T-helper 2 cell treated with Interferon-gamma antibody and Interleukin-4, amounts not matched to agents 5 μg/mL and 100 μg/mL, for 36 hours (primary cell): Measurements from ENCODE around the gene NUP62.
A peak's percentile ranks its signal among the peaks of the same experiment; 100 is the strongest.

Experiments used
- DNase-seq: peaks from one replicate; pipeline ENCODE4 v3.0.0; 2021; ENCODE audit warnings: low spot score
- H3K27ac Mint-ChIP-seq: one replicate; pipeline ENCODE4 v1.8.0; 2021; ENCODE audit warnings: mild to moderate bottlenecking, mixed read lengths
- H3K27me3 Mint-ChIP-seq: one replicate; pipeline ENCODE4 v1.8.0; 2021; ENCODE audit warnings: low read depth, mixed read lengths
- H3K36me3 Mint-ChIP-seq: one replicate; pipeline ENCODE4 v1.8.0; 2021; ENCODE audit warnings: low read depth, mixed read lengths
- H3K4me1 Mint-ChIP-seq: one replicate; pipeline ENCODE4 v1.8.0; 2021; ENCODE audit warnings: low read depth, mixed read lengths
- H3K4me3 Mint-ChIP-seq: one replicate; pipeline ENCODE4 v1.8.0; 2022; ENCODE audit warnings: mild to moderate bottlenecking, moderate library complexity, mixed read lengths
- H3K9me3 Mint-ChIP-seq: one replicate; pipeline ENCODE4 v1.8.0; 2021; ENCODE audit warnings: mixed read lengths

Gene NUP62

GRCh38 chr19:49911381-49912145 lies 17.7 kb downstream of the NUP62 start:
- no peaks in the 10 kb centered on the region for H3K9me3 Mint-ChIP-seq
- peak overlapping the region; percentile 21 for H3K4me3 Mint-ChIP-seq
- peaks cover 55% of the 10 kb centered on the region for H3K36me3 Mint-ChIP-seq
- H3K27me3 Mint-ChIP-seq: no peaks in the 10 kb centered on the region
- peak overlapping the region; percentile 63 for H3K27ac Mint-ChIP-seq
- peaks cover 21% of the 10 kb centered on the region for H3K4me1 Mint-ChIP-seq
- peak; percentile 44 for DNase-seq

- H3K27ac Mint-ChIP-seq: no peak overlapping the region
- H3K9me3 Mint-ChIP-seq: no peaks in the 10 kb centered on the region
- peaks cover 24% of the 10 kb centered on the region for H3K4me1 Mint-ChIP-seq
- DNase-seq: no peak
- H3K27me3 Mint-ChIP-seq: no peaks in the 10 kb centered on the region
- H3K4me3 Mint-ChIP-seq: no peak overlapping the region
- peaks cover 57% of the 10 kb centered on the region for H3K36me3 Mint-ChIP-seq
Observed at GRCh38 chr19:49910179-49910578, 19.1 kb downstream of the NUP62 start.

GRCh38 chr19:49908480-49909420 lies 20.6 kb downstream of the NUP62 start:
- Mint-ChIP-seq H3K27ac (no peak overlapping the region), H3K4me1 (peaks cover 24% of the 10 kb centered on the region), H3K27me3 (no peaks in the 10 kb centered on the region)

GRCh38 chr19:49907745-49908446 lies 21.4 kb downstream of the NUP62 start:
- DNase-seq: no peak
- peaks cover 37% of the 10 kb centered on the region for H3K36me3 Mint-ChIP-seq
- no peaks in the 10 kb centered on the region for H3K9me3 Mint-ChIP-seq
- H3K27ac Mint-ChIP-seq: peak overlapping the region; percentile 15
- H3K4me3 Mint-ChIP-seq: no peak overlapping the region
- no peaks in the 10 kb centered on the region for H3K27me3 Mint-ChIP-seq
- peaks cover 19% of the 10 kb centered on the region for H3K4me1 Mint-ChIP-seq

More at GRCh38 chr19:49908480-49909420, 20.6 kb downstream of the NUP62 start:
- Mint-ChIP-seq H3K4me3 (no peak overlapping the region), H3K9me3 (no peaks in the 10 kb centered on the region), H3K36me3 (peaks cover 46% of the 10 kb centered on the region)
- DNase-seq: no peak

GRCh38 chr19:49906879-49907564 lies 22.3 kb downstream of the NUP62 start:
- Mint-ChIP-seq H3K4me3 (no peak overlapping the region), H3K27me3 (no peaks in the 10 kb centered on the region), H3K4me1 (peaks cover 13% of the 10 kb centered on the region), H3K36me3 (peaks cover 31% of the 10 kb centered on the region), H3K27ac (no peak overlapping the region), H3K9me3 (no peaks in the 10 kb centered on the region)
- no peak for DNase-seq

- Mint-ChIP-seq H3K4me1 (peaks cover 5% of the 10 kb centered on the region), H3K4me3 (no peak overlapping the region), H3K27me3 (no peaks in the 10 kb centered on the region), H3K27ac (no peak overlapping the region), H3K9me3 (no peaks in the 10 kb centered on the region), H3K36me3 (peaks cover 20% of the 10 kb centered on the region)
- DNase-seq: no peak
Observed at GRCh38 chr19:49904136-49904535, 25.2 kb downstream of the NUP62 start.

GRCh38 chr19:49896863-49897621 lies 32.3 kb downstream of the NUP62 start, which contains the start of gene IL4I1:
TSS of gene IL4I1 (minus strand) at chr19:49896887. CDS start at chr19:49896160, 727 bp downstream.
- peaks cover 18% of the 10 kb centered on the region for H3K4me1 Mint-ChIP-seq
- peak; percentile 68 for DNase-seq
- H3K36me3 Mint-ChIP-seq: no peaks in the 10 kb centered on the region

GRCh38 chr19:49895566-49896297 lies 33.6 kb downstream of the NUP62 start:
- H3K4me1 Mint-ChIP-seq: peaks cover 18% of the 10 kb centered on the region
- peak; percentile 38 for DNase-seq

More at GRCh38 chr19:49896863-49897621, 32.3 kb downstream of the NUP62 start, which contains the start of gene IL4I1:
- Mint-ChIP-seq H3K9me3 (no peaks in the 10 kb centered on the region), H3K27me3 (no peaks in the 10 kb centered on the region), H3K27ac (peak within 1 kb of the TSS; percentile 98), H3K4me3 (peak within 1 kb of the TSS; percentile 81)

GRCh38 chr19:49894879-49895565 lies 34.3 kb downstream of the NUP62 start:
- Mint-ChIP-seq H3K4me1 (peaks cover 21% of the 10 kb centered on the region), H3K9me3 (no peaks in the 10 kb centered on the region), H3K27me3 (no peaks in the 10 kb centered on the region), H3K4me3 (no peak overlapping the region), H3K36me3 (no peaks in the 10 kb centered on the region), H3K27ac (no peak overlapping the region)
- DNase-seq: peak; percentile 55

More at GRCh38 chr19:49895566-49896297, 33.6 kb downstream of the NUP62 start:
- Mint-ChIP-seq H3K27me3 (no peaks in the 10 kb centered on the region), H3K27ac (no peak overlapping the region), H3K36me3 (no peaks in the 10 kb centered on the region), H3K9me3 (no peaks in the 10 kb centered on the region), H3K4me3 (no peak overlapping the region)

- peaks cover 4% of the 10 kb centered on the region for H3K36me3 Mint-ChIP-seq
- DNase-seq: no peak
- no peaks in the 10 kb centered on the region for H3K9me3 Mint-ChIP-seq
- H3K4me3 Mint-ChIP-seq: no peak overlapping the region
- H3K4me1 Mint-ChIP-seq: peaks cover 21% of the 10 kb centered on the region
- no peaks in the 10 kb centered on the region for H3K27me3 Mint-ChIP-seq
- no peak overlapping the region for H3K27ac Mint-ChIP-seq
Observed at GRCh38 chr19:49894011-49894664, 35.2 kb downstream of the NUP62 start.

GRCh38 chr19:49892716-49893115 lies 36.6 kb downstream of the NUP62 start:
- H3K27ac Mint-ChIP-seq: no peak overlapping the region
- no peaks in the 10 kb centered on the region for H3K27me3 Mint-ChIP-seq
- H3K4me1 Mint-ChIP-seq: peaks cover 18% of the 10 kb centered on the region
- H3K36me3 Mint-ChIP-seq: peaks cover 7% of the 10 kb centered on the region
- no peak for DNase-seq
- H3K9me3 Mint-ChIP-seq: no peaks in the 10 kb centered on the region
- no peak overlapping the region for H3K4me3 Mint-ChIP-seq
